Calu3 (cell line): ENCODE measurements around the gene FZD10. TPM values are rescaled to one million over a fixed set of nuclear protein-coding genes. Genes with fewer than 3 reads are reported as not detected.

Source experiments
- BruUV-seq: library from RNA; stranded (reverse); fragments of 400-500 nt; replicated peaks from 2 replicates; lab custom pipeline; 2021; lab: Mats Ljungman, UMichigan
- CTCF ChIA-PET: fragments of 300-600 bp; sonication (Branson Sonifier 250); formaldehyde crosslinking; loops from one replicate; lab custom pipeline; 2022; ENCODE audit warnings: antibody characterized with exemption; lab: Charles Lee
- DNase-seq: peaks from one replicate; pipeline ENCODE4 v3.0.0; 2022
- H3K27ac Mint-ChIP-seq: one replicate; pipeline ENCODE4 v1.8.0; 2022; ENCODE audit warnings: mixed read lengths; ENCODE audit not compliant: unreplicated experiment
- H3K27me3 Mint-ChIP-seq: one replicate; pipeline ENCODE4 v1.8.0; 2022; ENCODE audit warnings: mixed read lengths; ENCODE audit not compliant: unreplicated experiment
- H3K36me3 Mint-ChIP-seq: one replicate; pipeline ENCODE4 v1.8.0; 2022; ENCODE audit warnings: mild to moderate bottlenecking, moderate library complexity, mixed read lengths; ENCODE audit not compliant: insufficient read depth, unreplicated experiment
- H3K4me1 Mint-ChIP-seq: one replicate; pipeline ENCODE4 v1.8.0; 2022; ENCODE audit warnings: mild to moderate bottlenecking, low read depth, mixed read lengths; ENCODE audit not compliant: unreplicated experiment
- H3K4me3 Mint-ChIP-seq: one replicate; pipeline ENCODE4 v1.8.0; 2022; ENCODE audit warnings: mild to moderate bottlenecking, low read depth, moderate library complexity, mixed read lengths; ENCODE audit not compliant: unreplicated experiment
- H3K9me3 Mint-ChIP-seq: one replicate; pipeline ENCODE4 v1.8.0; 2022; ENCODE audit warnings: low read depth, mixed read lengths; ENCODE audit not compliant: unreplicated experiment
- intact Hi-C: fragments of 100-400 bp; cut with micrococcal nuclease; formaldehyde crosslinking; loops from one replicate; pipeline ENCODE4 v1.10.0; 2022; ENCODE audit not compliant: unreplicated experiment
- total RNA-seq: library from RNA; stranded (reverse); gene quantifications from 2 replicates; pipeline ENCODE4 v1.2.3, GENCODE V29; 2022
- TF ChIP-seq, protein P1 (sequence below): fragments of 200-600 bp; IDR thresholded peaks from one replicate; pipeline ENCODE4 v1.8.0; 2022; ENCODE audit warnings: antibody characterized with exemption; ENCODE audit not compliant: unreplicated experiment

The FZD10 gene
- total RNA-seq, 1 experiment from 2014 or later, result not detected

DNA sequence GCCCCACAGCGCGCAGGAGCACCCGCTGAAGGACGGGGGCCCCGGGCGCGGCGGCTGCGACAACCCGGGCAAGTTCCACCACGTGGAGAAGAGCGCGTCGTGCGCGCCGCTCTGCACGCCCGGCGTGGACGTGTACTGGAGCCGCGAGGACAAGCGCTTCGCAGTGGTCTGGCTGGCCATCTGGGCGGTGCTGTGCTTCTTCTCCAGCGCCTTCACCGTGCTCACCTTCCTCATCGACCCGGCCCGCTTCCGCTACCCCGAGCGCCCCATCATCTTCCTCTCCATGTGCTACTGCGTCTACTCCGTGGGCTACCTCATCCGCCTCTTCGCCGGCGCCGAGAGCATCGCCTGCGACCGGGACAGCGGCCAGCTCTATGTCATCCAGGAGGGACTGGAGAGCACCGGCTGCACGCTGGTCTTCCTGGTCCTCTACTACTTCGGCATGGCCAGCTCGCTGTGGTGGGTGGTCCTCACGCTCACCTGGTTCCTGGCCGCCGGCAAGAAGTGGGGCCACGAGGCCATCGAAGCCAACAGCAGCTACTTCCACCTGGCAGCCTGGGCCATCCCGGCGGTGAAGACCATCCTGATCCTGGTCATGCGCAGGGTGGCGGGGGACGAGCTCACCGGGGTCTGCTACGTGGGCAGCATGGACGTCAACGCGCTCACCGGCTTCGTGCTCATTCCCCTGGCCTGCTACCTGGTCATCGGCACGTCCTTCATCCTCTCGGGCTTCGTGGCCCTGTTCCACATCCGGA lies 1.4 kb downstream of the FZD10 start:
- Mint-ChIP-seq H3K27me3 (no peaks in the 10 kb centered on the region), H3K9me3 (peaks cover 16% of the 10 kb centered on the region), H3K4me1 (no peaks in the 10 kb centered on the region), H3K4me3 (no peak overlapping the region), H3K27ac (no peak overlapping the region), H3K36me3 (no peaks in the 10 kb centered on the region)
- CTCF ChIA-PET, result no interaction called here
- no peak for DNase-seq
- intact Hi-C loops, result no loop called here
- TF ChIP-seq, protein P1, sequence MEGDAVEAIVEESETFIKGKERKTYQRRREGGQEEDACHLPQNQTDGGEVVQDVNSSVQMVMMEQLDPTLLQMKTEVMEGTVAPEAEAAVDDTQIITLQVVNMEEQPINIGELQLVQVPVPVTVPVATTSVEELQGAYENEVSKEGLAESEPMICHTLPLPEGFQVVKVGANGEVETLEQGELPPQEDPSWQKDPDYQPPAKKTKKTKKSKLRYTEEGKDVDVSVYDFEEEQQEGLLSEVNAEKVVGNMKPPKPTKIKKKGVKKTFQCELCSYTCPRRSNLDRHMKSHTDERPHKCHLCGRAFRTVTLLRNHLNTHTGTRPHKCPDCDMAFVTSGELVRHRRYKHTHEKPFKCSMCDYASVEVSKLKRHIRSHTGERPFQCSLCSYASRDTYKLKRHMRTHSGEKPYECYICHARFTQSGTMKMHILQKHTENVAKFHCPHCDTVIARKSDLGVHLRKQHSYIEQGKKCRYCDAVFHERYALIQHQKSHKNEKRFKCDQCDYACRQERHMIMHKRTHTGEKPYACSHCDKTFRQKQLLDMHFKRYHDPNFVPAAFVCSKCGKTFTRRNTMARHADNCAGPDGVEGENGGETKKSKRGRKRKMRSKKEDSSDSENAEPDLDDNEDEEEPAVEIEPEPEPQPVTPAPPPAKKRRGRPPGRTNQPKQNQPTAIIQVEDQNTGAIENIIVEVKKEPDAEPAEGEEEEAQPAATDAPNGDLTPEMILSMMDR, result no peak
- BruUV-seq, result no TSS peak

- no peaks in the 10 kb centered on the region for H3K27me3 Mint-ChIP-seq
Measured at GRCh38 chr12:130164216-130164542, 1.9 kb downstream of the FZD10 start.

DNA sequence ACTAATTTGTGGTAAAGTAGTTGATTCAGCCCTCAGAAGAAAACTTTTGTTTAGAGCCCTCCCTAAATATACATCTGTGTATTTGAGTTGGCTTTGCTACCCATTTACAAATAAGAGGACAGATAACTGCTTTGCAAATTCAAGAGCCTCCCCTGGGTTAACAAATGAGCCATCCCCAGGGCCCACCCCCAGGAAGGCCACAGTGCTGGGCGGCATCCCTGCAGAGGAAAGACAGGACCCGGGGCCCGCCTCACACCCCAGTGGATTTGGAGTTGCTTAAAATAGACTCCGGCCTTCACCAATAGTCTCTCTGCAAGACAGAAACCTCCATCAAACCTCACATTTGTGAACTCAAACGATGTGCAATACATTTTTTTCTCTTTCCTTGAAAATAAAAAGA lies 2.7 kb downstream of the FZD10 start:
- Mint-ChIP-seq H3K27ac (no peak overlapping the region), H3K36me3 (no peaks in the 10 kb centered on the region), H3K27me3 (no peaks in the 10 kb centered on the region), H3K4me3 (no peak overlapping the region), H3K4me1 (no peaks in the 10 kb centered on the region), H3K9me3 (peaks cover 21% of the 10 kb centered on the region)
- CTCF ChIA-PET, result no interaction called here
- BruUV-seq, result no TSS peak
- TF ChIP-seq, protein P1, result no peak
- no peak for DNase-seq
- intact Hi-C loops, result no loop called here

More at GRCh38 chr12:130164216-130164542, 1.9 kb downstream of the FZD10 start:
- DNase-seq, result no peak
- Mint-ChIP-seq H3K27ac (no peak overlapping the region), H3K4me3 (no peak overlapping the region), H3K9me3 (peaks cover 20% of the 10 kb centered on the region), H3K4me1 (no peaks in the 10 kb centered on the region), H3K36me3 (no peaks in the 10 kb centered on the region)
- intact Hi-C loops, result no loop called here
- CTCF ChIA-PET, result no interaction called here
- BruUV-seq, result no TSS peak
- TF ChIP-seq, protein P1, result no peak

- BruUV-seq, result no TSS peak
- intact Hi-C loops, result no loop called here
- CTCF ChIA-PET, result no interaction called here
Measured at GRCh38 chr12:130166306-130166705, 4.0 kb downstream of the FZD10 start.

More at GRCh38 chr12:130166306-130166705, 4.0 kb downstream of the FZD10 start:
- TF ChIP-seq, protein P1, result no peak
- no peak for DNase-seq
- Mint-ChIP-seq H3K27ac (no peak overlapping the region), H3K4me1 (no peaks in the 10 kb centered on the region), H3K4me3 (no peak overlapping the region), H3K9me3 (peaks cover 25% of the 10 kb centered on the region), H3K27me3 (no peaks in the 10 kb centered on the region), H3K36me3 (no peaks in the 10 kb centered on the region)
